Measurements from ENCODE around the gene SFRP2.

GRCh38 chr4:153838564-153838963, 49.7 kb upstream of the SFRP2 start:
- TF ChIP-seq, protein P1, sequence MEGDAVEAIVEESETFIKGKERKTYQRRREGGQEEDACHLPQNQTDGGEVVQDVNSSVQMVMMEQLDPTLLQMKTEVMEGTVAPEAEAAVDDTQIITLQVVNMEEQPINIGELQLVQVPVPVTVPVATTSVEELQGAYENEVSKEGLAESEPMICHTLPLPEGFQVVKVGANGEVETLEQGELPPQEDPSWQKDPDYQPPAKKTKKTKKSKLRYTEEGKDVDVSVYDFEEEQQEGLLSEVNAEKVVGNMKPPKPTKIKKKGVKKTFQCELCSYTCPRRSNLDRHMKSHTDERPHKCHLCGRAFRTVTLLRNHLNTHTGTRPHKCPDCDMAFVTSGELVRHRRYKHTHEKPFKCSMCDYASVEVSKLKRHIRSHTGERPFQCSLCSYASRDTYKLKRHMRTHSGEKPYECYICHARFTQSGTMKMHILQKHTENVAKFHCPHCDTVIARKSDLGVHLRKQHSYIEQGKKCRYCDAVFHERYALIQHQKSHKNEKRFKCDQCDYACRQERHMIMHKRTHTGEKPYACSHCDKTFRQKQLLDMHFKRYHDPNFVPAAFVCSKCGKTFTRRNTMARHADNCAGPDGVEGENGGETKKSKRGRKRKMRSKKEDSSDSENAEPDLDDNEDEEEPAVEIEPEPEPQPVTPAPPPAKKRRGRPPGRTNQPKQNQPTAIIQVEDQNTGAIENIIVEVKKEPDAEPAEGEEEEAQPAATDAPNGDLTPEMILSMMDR (IDR thresholded peaks at IDR 0.05 in 4 of 5, conservative IDR thresholded peaks at IDR 0.05 in 1 of 5), result no peak
- no peak for TF ChIP-seq POLR2A (IDR thresholded peaks at IDR 0.05)
